PC-9 (cell line): ENCODE results near the gene CLTCL1. TPM values are rescaled to one million over a fixed set of nuclear protein-coding genes. Genes with fewer than 3 reads are reported as not detected.

Experiments
- BruUV-seq: library from RNA; stranded (reverse); fragments of 400-500 nt; replicated peaks from 2 replicates; lab custom pipeline; 2021; lab: Mats Ljungman, UMichigan
- CTCF ChIA-PET: fragments of 300-600 bp; sonication (Branson Sonifier 250); formaldehyde crosslinking; loops from one replicate; lab custom pipeline; 2022; ENCODE audit warnings: antibody characterized with exemption; lab: Charles Lee
- POLR2A ChIA-PET: fragments of 300-600 bp; sonication (Branson Sonifier 250); formaldehyde crosslinking; loops from one replicate; lab custom pipeline; 2022; ENCODE audit warnings: antibody characterized with exemption; ENCODE audit not compliant: unreplicated experiment; lab: Charles Lee
- DNase-seq, 2 experiments: peaks; one replicate each; pipeline versions ENCODE4 v3.0.0 to v3.0.0-alpha.2; 2015 to 2022; ENCODE audit warnings: mixed read lengths in 1 of 2
- H2AFZ ChIP-seq: fragments of 200-600 bp; sonication (generic); 2 replicates; pipeline ENCODE4 v1.8.1; 2017; ENCODE audit warnings: antibody characterized with exemption
- H3F3A ChIP-seq: fragments of 200-600 bp; sonication (generic); 2 replicates; pipeline ENCODE4 v1.8.1; 2017; ENCODE audit warnings: antibody characterized with exemption, mild to moderate bottlenecking, low read depth; ENCODE audit not compliant: insufficient read depth
- H3K27ac ChIP-seq: fragments of 200-600 bp; sonication (generic); 2 replicates; pipeline ENCODE4 v1.6.1; 2016; ENCODE audit warnings: mixed run types
- H3K27me3 ChIP-seq: fragments of 200-600 bp; sonication (generic); 2 replicates; pipeline ENCODE4 v1.6.1; 2016; ENCODE audit warnings: low read depth, mixed run types; ENCODE audit not compliant: insufficient read depth
- H3K36me3 ChIP-seq: fragments of 200-600 bp; sonication (generic); 2 replicates; pipeline ENCODE4 v1.6.1; 2016; ENCODE audit warnings: low read depth, mixed run types
- H3K4me1 ChIP-seq: fragments of 200-600 bp; sonication (generic); replicated peaks from 2 replicates; pipeline ENCODE4 v1.6.1; 2016; ENCODE audit warnings: mixed run types; ENCODE audit not compliant: insufficient read depth
- H3K4me2 ChIP-seq: fragments of 200-600 bp; sonication (generic); 2 replicates; pipeline ENCODE4 v1.6.1; 2017; ENCODE audit warnings: mixed run types
- H3K4me3 ChIP-seq: fragments of 200-600 bp; sonication (generic); 2 replicates; pipeline ENCODE4 v1.6.1; 2016; ENCODE audit warnings: mixed run types
- H3K79me2 ChIP-seq: fragments of 200-600 bp; sonication (generic); 2 replicates; pipeline ENCODE4 v1.6.1; 2017; ENCODE audit warnings: low read depth, mixed run types
- H3K9me2 ChIP-seq: fragments of 200-600 bp; sonication (generic); 2 replicates; pipeline ENCODE4 v1.8.1; 2017; ENCODE audit warnings: mild to moderate bottlenecking; ENCODE audit not compliant: insufficient read depth
- H3K9me3 ChIP-seq: fragments of 200-600 bp; sonication (generic); 2 replicates; pipeline ENCODE4 v1.8.1; 2016; ENCODE audit warnings: low read depth; ENCODE audit not compliant: insufficient read depth
- H4K20me1 ChIP-seq: fragments of 200-600 bp; sonication (generic); 2 replicates; pipeline ENCODE4 v1.8.1; 2017; ENCODE audit not compliant: insufficient read depth
- EZH2 ChIP-seq: fragments of 200-600 bp; sonication (generic); IDR thresholded peaks from 2 replicates; pipeline ENCODE4 v1.8.0; 2017; ENCODE audit warnings: antibody characterized with exemption, low read depth
- intact Hi-C: fragments of 100-400 bp; cut with micrococcal nuclease; formaldehyde crosslinking; loops from one replicate; pipeline ENCODE4 v1.10.0; 2022; ENCODE audit not compliant: unreplicated experiment
- total RNA-seq: library from RNA; stranded (reverse); gene quantifications from 2 replicates; pipeline ENCODE4 v1.2.3, GENCODE V29; 2021
- TF ChIP-seq, protein P1 (sequence below): fragments of 200-600 bp; sonication (generic); conservative IDR thresholded peaks from 2 replicates; pipeline ENCODE4 v1.6.1; 2017; ENCODE audit warnings: mixed run types, antibody characterized with exemption, mild to moderate bottlenecking, moderate library complexity

CLTCL1 gene
- total RNA-seq, 1 experiment from 2014 or later = 7.2 TPM

DNA sequence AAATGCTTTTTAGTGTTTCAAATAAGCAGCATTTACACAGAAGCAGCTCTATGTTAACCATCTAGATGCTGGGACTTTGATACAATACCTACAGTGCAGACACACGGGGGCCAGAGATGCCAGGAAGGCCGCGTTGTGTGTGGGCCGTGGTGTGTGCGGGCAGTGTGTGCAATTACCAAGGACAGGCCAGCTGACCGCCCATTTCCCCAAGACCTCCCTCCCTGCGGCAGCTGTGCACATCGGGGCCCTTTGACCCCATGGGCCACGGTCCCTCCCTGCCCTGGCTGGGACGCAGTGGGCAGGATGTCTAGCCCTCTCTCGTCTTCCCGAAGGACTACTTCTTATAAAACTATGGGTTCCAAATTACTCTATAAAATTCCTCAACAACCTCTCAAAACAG, 38.4 kb downstream of the CLTCL1 start:
- no peaks in the 10 kb centered on the region for H3K36me3 ChIP-seq
- H4K20me1 ChIP-seq = no peaks in the 10 kb centered on the region
- no peaks in the 10 kb centered on the region for H3K9me3 ChIP-seq
- no peaks in the 10 kb centered on the region for H3K9me2 ChIP-seq
- DNase-seq = no peak
- no peaks in the 10 kb centered on the region for H3K79me2 ChIP-seq
- no peaks in the 10 kb centered on the region for H3K4me1 ChIP-seq
- H3F3A ChIP-seq = no peaks in the 10 kb centered on the region
- H3K4me3 ChIP-seq = no peak overlapping the region
- TF ChIP-seq, protein P1, sequence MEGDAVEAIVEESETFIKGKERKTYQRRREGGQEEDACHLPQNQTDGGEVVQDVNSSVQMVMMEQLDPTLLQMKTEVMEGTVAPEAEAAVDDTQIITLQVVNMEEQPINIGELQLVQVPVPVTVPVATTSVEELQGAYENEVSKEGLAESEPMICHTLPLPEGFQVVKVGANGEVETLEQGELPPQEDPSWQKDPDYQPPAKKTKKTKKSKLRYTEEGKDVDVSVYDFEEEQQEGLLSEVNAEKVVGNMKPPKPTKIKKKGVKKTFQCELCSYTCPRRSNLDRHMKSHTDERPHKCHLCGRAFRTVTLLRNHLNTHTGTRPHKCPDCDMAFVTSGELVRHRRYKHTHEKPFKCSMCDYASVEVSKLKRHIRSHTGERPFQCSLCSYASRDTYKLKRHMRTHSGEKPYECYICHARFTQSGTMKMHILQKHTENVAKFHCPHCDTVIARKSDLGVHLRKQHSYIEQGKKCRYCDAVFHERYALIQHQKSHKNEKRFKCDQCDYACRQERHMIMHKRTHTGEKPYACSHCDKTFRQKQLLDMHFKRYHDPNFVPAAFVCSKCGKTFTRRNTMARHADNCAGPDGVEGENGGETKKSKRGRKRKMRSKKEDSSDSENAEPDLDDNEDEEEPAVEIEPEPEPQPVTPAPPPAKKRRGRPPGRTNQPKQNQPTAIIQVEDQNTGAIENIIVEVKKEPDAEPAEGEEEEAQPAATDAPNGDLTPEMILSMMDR = no peak
- TF ChIP-seq EZH2 = no peak
- H3K4me2 ChIP-seq = no peak overlapping the region
- ChIA-PET POLR2A (no interaction called here), CTCF (no interaction called here)
- intact Hi-C loops = no loop called here
- H2AFZ ChIP-seq = no peak overlapping the region
- no peaks in the 10 kb centered on the region for H3K27me3 ChIP-seq
- no peak overlapping the region for H3K27ac ChIP-seq
- BruUV-seq = no TSS peak

DNA sequence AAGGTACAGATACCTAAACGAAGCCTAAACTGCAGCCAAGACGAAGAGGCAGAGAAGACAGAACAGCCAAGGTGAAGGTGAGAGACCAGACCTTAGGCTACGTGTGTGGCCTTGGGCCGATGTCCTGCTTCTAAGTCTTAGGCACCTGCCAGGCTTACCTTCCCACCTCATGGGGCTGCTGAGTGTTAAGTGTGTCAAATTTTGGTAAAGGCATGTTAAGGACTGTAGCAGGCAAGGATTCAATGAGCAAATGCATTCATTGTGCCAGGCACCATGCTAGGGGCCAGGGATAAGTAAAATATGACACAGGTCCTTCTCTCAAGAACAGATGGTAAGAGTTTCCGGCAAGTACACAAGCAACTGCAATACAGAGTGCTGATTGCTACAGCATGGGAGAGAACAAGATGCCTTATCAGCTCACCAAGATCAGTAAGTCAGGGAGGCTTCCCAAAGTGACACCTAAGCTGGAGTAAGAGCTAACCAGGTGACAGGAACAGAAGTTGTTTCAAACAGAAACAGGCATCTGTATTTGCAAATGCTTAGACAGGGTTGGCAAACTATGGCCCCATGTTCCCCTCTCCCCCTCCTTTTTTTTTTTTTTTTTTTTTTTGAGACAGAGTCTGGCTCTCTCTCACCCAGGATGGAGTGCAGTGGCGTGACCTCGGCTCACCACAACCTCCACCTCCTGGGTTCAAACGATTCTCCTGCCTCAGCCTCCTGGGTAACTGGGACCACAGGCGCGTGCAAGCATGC, 46.7 kb downstream of the CLTCL1 start:
- BruUV-seq = no TSS peak
- Histone ChIP-seq H3K4me2 (no peak overlapping the region), H3K36me3 (no peaks in the 10 kb centered on the region), H3F3A (no peaks in the 10 kb centered on the region), H4K20me1 (no peaks in the 10 kb centered on the region), H3K27ac (no peak overlapping the region), H2AFZ (no peak overlapping the region), H3K9me3 (no peaks in the 10 kb centered on the region), H3K4me1 (no peaks in the 10 kb centered on the region), H3K9me2 (no peaks in the 10 kb centered on the region), H3K4me3 (no peak overlapping the region), H3K27me3 (no peaks in the 10 kb centered on the region), H3K79me2 (no peaks in the 10 kb centered on the region)
- POLR2A ChIA-PET = no interaction called here
- no peak for DNase-seq
- intact Hi-C loops = no loop called here
- TF ChIP-seq EZH2 = no peak
- TF ChIP-seq, protein P1 = no peak
- CTCF ChIA-PET = no interaction called here

DNA sequence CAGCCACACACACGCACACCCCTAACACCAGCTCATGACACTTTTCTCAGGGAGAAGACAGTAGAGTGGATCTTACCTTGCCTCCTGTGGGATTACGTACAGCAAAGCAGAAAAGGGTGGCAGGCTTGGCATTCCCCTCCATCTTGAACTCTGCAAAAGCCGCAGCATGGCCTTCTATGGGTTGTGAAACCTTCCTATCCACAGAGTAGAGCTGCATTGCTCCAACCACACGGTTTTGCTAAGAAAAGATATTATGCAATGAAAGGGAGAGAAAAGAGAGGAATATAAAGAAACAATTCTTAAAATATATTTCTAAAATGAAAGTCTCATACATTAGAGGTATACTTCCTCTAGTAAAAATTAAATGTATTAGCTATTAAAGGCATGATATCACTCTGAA, 48.8 kb downstream of the CLTCL1 start:
- Histone ChIP-seq H3F3A (no peaks in the 10 kb centered on the region), H3K4me2 (no peak overlapping the region), H3K4me1 (no peaks in the 10 kb centered on the region), H2AFZ (no peak overlapping the region), H4K20me1 (no peaks in the 10 kb centered on the region), H3K27me3 (no peaks in the 10 kb centered on the region), H3K36me3 (no peaks in the 10 kb centered on the region), H3K9me3 (no peaks in the 10 kb centered on the region), H3K4me3 (no peak overlapping the region), H3K27ac (no peak overlapping the region), H3K9me2 (no peaks in the 10 kb centered on the region), H3K79me2 (no peaks in the 10 kb centered on the region)
- BruUV-seq = no TSS peak
- DNase-seq = no peak
- TF ChIP-seq EZH2 = no peak
- TF ChIP-seq, protein P1 = no peak
- CTCF ChIA-PET = no interaction called here
- POLR2A ChIA-PET = no interaction called here
- intact Hi-C loops = no loop called here
